Spinal cord (tissue), 4 donors: Measurements from ENCODE around the gene CFAP97. TPM values are rescaled to one million over a fixed set of nuclear protein-coding genes. Genes with fewer than 3 reads are reported as not detected.

Experiments used
- polyA plus RNA-seq, 2 donors: library from polyadenylated mRNA; unstranded; fragments of 120-200 nt; gene quantifications; one replicate each; pipeline ENCODE4 v1.2.1, GENCODE V29; 2013; ENCODE audit not compliant: insufficient read length in 2 of 2
- total RNA-seq, 2 donors: library from RNA; depleted of rRNA in 1 of 2; stranded (reverse); fragments of 120-200 nt in 1 of 2; fragments of >200 nt in 1 of 2; gene quantifications; one replicate each; pipeline versions ENCODE4 v1.2.3 to v1.2.4, GENCODE V29; 2013 to 2014

Gene CFAP97
- total and polyA plus RNA-seq, 4 donors, result 25.5 to 48.0 (median 33.5) TPM

Other genes starting within 250 kb of the CFAP97 start
- not detected for gene HELT, start 185.5 kb downstream of the CFAP97 start, total RNA-seq
- gene HELT, start 185.5 kb downstream of the CFAP97 start, polyA plus RNA-seq, result not detected
- gene SLC25A4, start 60.7 kb downstream of the CFAP97 start, total RNA-seq, result 10 to 100 TPM; 42.0 to 44.1 TPM
- 100 to 1,000 TPM; 107 to 117 TPM for gene SLC25A4, start 60.7 kb downstream of the CFAP97 start, polyA plus RNA-seq
- 10 to 100 TPM; 30.1 to 33.5 TPM for gene SNX25, start 5.6 kb upstream of the CFAP97 start, total RNA-seq
- gene SNX25, start 5.6 kb upstream of the CFAP97 start, polyA plus RNA-seq, result 10 to 100 TPM; 18.3 to 19.4 TPM
- gene LRP2BP, start 191.9 kb upstream of the CFAP97 start, total RNA-seq, result 1 to 10 TPM; 8.0 to 9.2 TPM
- gene LRP2BP, start 191.9 kb upstream of the CFAP97 start, polyA plus RNA-seq, result 10 to 100 TPM; 14.1 to 14.9 TPM
- 10 to 100 TPM; 17.5 to 28.6 TPM for gene ANKRD37, start 192.8 kb upstream of the CFAP97 start, total RNA-seq
- 10 to 100 TPM; 20.9 to 24.7 TPM for gene ANKRD37, start 192.8 kb upstream of the CFAP97 start, polyA plus RNA-seq
- 10 to 100 TPM; 52.9 to 83.3 TPM for gene UFSP2, start 222.0 kb upstream of the CFAP97 start, total RNA-seq
- gene UFSP2, start 222.0 kb upstream of the CFAP97 start, polyA plus RNA-seq, result 10 to 100 TPM; 35.9 to 47.9 TPM